Medulla oblongata (tissue), 1 donor: Measurements from ENCODE around the gene RPS2.

Experiments
- DNase-seq: peaks from one replicate; pipeline ENCODE4 v3.0.0-alpha.2; 2015; ENCODE audit errors: extremely low spot score

The RPS2 gene

GRCh38 chr16:1981398-1981836 lies 16.8 kb upstream of the RPS2 start, which contains the start of gene NOXO1:
TSS of gene NOXO1 (minus strand) at chr16:1981469. CDS start at chr16:1981179, 290 bp downstream.
- no peak for DNase-seq

- DNase-seq = no peak
These were observed 16.1 kb upstream of the RPS2 start for GRCh38 chr16:1980770-1981087.

- no peak for DNase-seq
These were observed 15.6 kb upstream of the RPS2 start for GRCh38 chr16:1980030-1980769.

GRCh38 chr16:1979271-1980029 lies 14.8 kb upstream of the RPS2 start:
- no peak for DNase-seq

GRCh38 chr16:1978476-1979120 lies 14.0 kb upstream of the RPS2 start:
- no peak for DNase-seq

GRCh38 chr16:1977875-1978268 lies 13.2 kb upstream of the RPS2 start:
- no peak for DNase-seq

GRCh38 chr16:1976951-1977874 lies 12.6 kb upstream of the RPS2 start:
- no peak for DNase-seq

- no peak for DNase-seq
These were observed 11.5 kb upstream of the RPS2 start for GRCh38 chr16:1976216-1976520.

- no peak for DNase-seq
These were observed 11.0 kb upstream of the RPS2 start for GRCh38 chr16:1975432-1976215.

GRCh38 chr16:1974157-1975070 lies 9.8 kb upstream of the RPS2 start:
- no peak for DNase-seq

GRCh38 chr16:1973461-1974156 lies 9.0 kb upstream of the RPS2 start:
- no peak for DNase-seq

- DNase-seq = no peak
These were observed 7.9 kb upstream of the RPS2 start for GRCh38 chr16:1972490-1972877.

- peak; percentile 94 for DNase-seq
These were observed 7.3 kb upstream of the RPS2 start, which contains the start of gene TBL3 for GRCh38 chr16:1971796-1972489. TSS of gene TBL3 (plus strand) at chr16:1972053. CDS start at chr16:1972165, 112 bp downstream.

GRCh38 chr16:1968146-1968953 lies 3.7 kb upstream of the RPS2 start:
- DNase-seq = no peak

- no peak for DNase-seq
These were observed 1.8 kb upstream of the RPS2 start, which contains the start of gene RNF151 for GRCh38 chr16:1966460-1966859. TSS of gene RNF151 (plus strand) at chr16:1966856. CDS start at chr16:1966882, 26 bp downstream.

GRCh38 chr16:1965396-1966001 lies 873 bp upstream of the RPS2 start:
- no peak for DNase-seq

- DNase-seq = peak; percentile 12
These were observed 670 bp downstream of the RPS2 start for GRCh38 chr16:1963806-1964505.
